Neuronal stem cell (in vitro differentiated cells): ENCODE measurements around the gene EEA1.

Experiments
- DNase-seq: peaks from one replicate; pipeline ENCODE4 v3.0.0-alpha.2; 2013; ENCODE audit warnings: low spot score
- H2AFZ ChIP-seq: one replicate; pipeline ENCODE4 v1.6.1; 2013; ENCODE audit warnings: mild to moderate bottlenecking, low read length, inconsistent platforms
- H2AK5ac ChIP-seq: 2 replicates; pipeline ENCODE4 v1.6.1; 2013; ENCODE audit warnings: low read depth, mild to moderate bottlenecking, inconsistent platforms, low read length, moderate library complexity, mixed read lengths
- H2BK120ac ChIP-seq: 2 replicates; pipeline ENCODE4 v1.6.1; 2013; ENCODE audit warnings: low read depth, mild to moderate bottlenecking, inconsistent platforms, low read length, moderate library complexity, mixed read lengths
- H2BK12ac ChIP-seq: one replicate; pipeline ENCODE4 v1.6.1; 2013; ENCODE audit warnings: low read length, inconsistent platforms
- H2BK15ac ChIP-seq: 2 replicates; pipeline ENCODE4 v1.6.1; 2013; ENCODE audit warnings: mild to moderate bottlenecking, low read length, inconsistent platforms, mixed read lengths
- H2BK5ac ChIP-seq: one replicate; pipeline ENCODE4 v1.6.1; 2013; ENCODE audit warnings: inconsistent platforms, mild to moderate bottlenecking, low read length, moderate library complexity
- H3K14ac ChIP-seq: one replicate; pipeline ENCODE4 v1.6.1; 2013; ENCODE audit warnings: low read length, inconsistent platforms
- H3K18ac ChIP-seq: 2 replicates; pipeline ENCODE4 v1.6.1; 2013; ENCODE audit warnings: low read length, inconsistent platforms
- H3K23ac ChIP-seq: 2 replicates; pipeline ENCODE4 v1.6.1; 2013; ENCODE audit warnings: low read depth, mild to moderate bottlenecking, mixed read lengths, low read length, inconsistent platforms; ENCODE audit not compliant: poor library complexity
- H3K27ac ChIP-seq: replicated peaks from 3 replicates; pipeline ENCODE4 v1.5.1; 2013; ENCODE audit warnings: low read length, inconsistent platforms
- H3K27me3 ChIP-seq, 3 experiments: 2 replicates each; pipeline ENCODE4 v1.6.1; 2013; ENCODE audit warnings: low read length in 3 of 3, mild to moderate bottlenecking in 2 of 3, inconsistent platforms in 1 of 3, low read depth in 1 of 3, mixed read lengths in 1 of 3, moderate library complexity in 1 of 3; ENCODE audit not compliant: control insufficient read depth in 3 of 3, insufficient read depth in 3 of 3
- H3K36me3 ChIP-seq, 2 donors: replicated peaks in 1 of 2; 2 replicates each; pipeline ENCODE4 v1.6.1; 2013; ENCODE audit warnings: low read length in 2 of 2; ENCODE audit not compliant: control insufficient read depth in 2 of 2, insufficient read depth in 2 of 2
- H3K4ac ChIP-seq: 2 replicates; pipeline ENCODE4 v1.6.1; 2013; ENCODE audit warnings: inconsistent platforms, mild to moderate bottlenecking, low read length, moderate library complexity
- H3K4me1 ChIP-seq, 2 donors: 1 replicate in 1 of 2; 2 replicates in 1 of 2; pipeline ENCODE4 v1.6.1; 2013; ENCODE audit warnings: low read length in 2 of 2, low read depth in 1 of 2; ENCODE audit not compliant: control insufficient read depth in 2 of 2, insufficient read depth in 1 of 2
- H3K4me2 ChIP-seq: one replicate; pipeline ENCODE4 v1.6.1; 2013; ENCODE audit warnings: mild to moderate bottlenecking, low read length, inconsistent platforms; ENCODE audit not compliant: insufficient read depth, poor library complexity, severe bottlenecking
- H3K4me3 ChIP-seq, 2 donors: 2 replicates each; pipeline ENCODE4 v1.5.1; 2013; ENCODE audit warnings: low read length in 2 of 2, mild to moderate bottlenecking in 2 of 2, inconsistent platforms in 1 of 2, moderate library complexity in 1 of 2
- H3K79me1 ChIP-seq: one replicate; pipeline ENCODE4 v1.6.1; 2013; ENCODE audit warnings: low read depth, mild to moderate bottlenecking, inconsistent platforms, low read length, moderate library complexity
- H3K9ac ChIP-seq: one replicate; pipeline ENCODE4 v1.6.1; 2013; ENCODE audit warnings: mild to moderate bottlenecking, low read depth, low read length, inconsistent platforms; ENCODE audit not compliant: poor library complexity
- H3K9me3 ChIP-seq, 2 donors: replicated peaks in 1 of 2; 2 replicates each; pipeline versions ENCODE3 to v1.6.1; 2013; ENCODE audit warnings: low read length in 2 of 2, mild to moderate bottlenecking in 2 of 2, inconsistent platforms in 1 of 2, low read depth in 1 of 2, mixed read lengths in 1 of 2, moderate library complexity in 1 of 2; ENCODE audit not compliant: control insufficient read depth in 2 of 2, insufficient read depth in 1 of 2
- H4K8ac ChIP-seq: one replicate; pipeline ENCODE4 v1.6.1; 2013; ENCODE audit warnings: low read depth, mild to moderate bottlenecking, inconsistent platforms, low read length, moderate library complexity
- H4K91ac ChIP-seq: one replicate; pipeline ENCODE4 v1.6.1; 2013; ENCODE audit warnings: low read length, low read depth, mild to moderate bottlenecking, inconsistent platforms; ENCODE audit not compliant: poor library complexity
- WGBS, 2 donors: extraction: QIAGEN DNeasy Blood & Tissue Kit; methylation state at CpG; one replicate each; pipeline ENCODE4 v1.1.7; 2013; ENCODE audit warnings: missing lambda C conversion rate in 2 of 2, mixed read lengths in 1 of 2; ENCODE audit not compliant: insufficient read length in 2 of 2, insufficient replicate concordance in 1 of 2; ENCODE audit errors: extremely low coverage in 2 of 2; 5-methylcytosine and 5-hydroxymethylcytosine counted together

The EEA1 gene

GRCh38 chr12:92951006-92951405, 21.9 kb upstream of the EEA1 start:
- Histone ChIP-seq H3K36me3 (no peaks in the 10 kb centered on the region), H3K27me3 (no peaks in the 10 kb centered on the region), H2BK5ac (no peak overlapping the region), H3K23ac (no peak overlapping the region), H3K4ac (no peak overlapping the region), H3K9ac (no peak overlapping the region), H3K4me1 (no peaks in the 10 kb centered on the region), H4K8ac (no peak overlapping the region), H3K9me3 (peaks cover 2 to 8% of the 10 kb centered on the region in 2 donors), H2BK15ac (no peak overlapping the region), H2AFZ (no peak overlapping the region), H2BK120ac (no peak overlapping the region), H3K14ac (no peak overlapping the region), H3K18ac (no peak overlapping the region), H3K4me2 (no peak overlapping the region), H4K91ac (no peak overlapping the region), H3K27ac (no peak overlapping the region), H2AK5ac (no peak overlapping the region), H2BK12ac (no peak overlapping the region), H3K79me1 (no peaks in the 10 kb centered on the region), H3K4me3 (no peak overlapping the region)
- no peak for DNase-seq
- WGBS, 2 donors = no CpG with 5 or more reads among the region's 4 CpGs

GRCh38 chr12:92950011-92950410, 20.9 kb upstream of the EEA1 start:
- H2BK5ac ChIP-seq = no peak overlapping the region
- H3K27me3 ChIP-seq = no peaks in the 10 kb centered on the region
- H3K23ac ChIP-seq = no peak overlapping the region
- no peak overlapping the region for H3K18ac ChIP-seq
- H3K4me2 ChIP-seq = no peak overlapping the region
- no peak overlapping the region for H2BK15ac ChIP-seq
- no peak overlapping the region for H2AFZ ChIP-seq
- H3K36me3 ChIP-seq = no peaks in the 10 kb centered on the region
- no peak overlapping the region for H2BK120ac ChIP-seq
- no peak overlapping the region for H3K14ac ChIP-seq
- no peaks in the 10 kb centered on the region for H3K79me1 ChIP-seq
- no peak overlapping the region for H4K91ac ChIP-seq
- H2AK5ac ChIP-seq = no peak overlapping the region
- no peak for DNase-seq
- WGBS, 2 donors = no CpG with 5 or more reads among the region's 4 CpGs
- H2BK12ac ChIP-seq = no peak overlapping the region
- no peak overlapping the region for H4K8ac ChIP-seq
- H3K4me1 ChIP-seq = no peaks in the 10 kb centered on the region
- H3K9ac ChIP-seq = no peak overlapping the region
- H3K4ac ChIP-seq = no peak overlapping the region
- no peak overlapping the region for H3K4me3 ChIP-seq
- no peak overlapping the region for H3K27ac ChIP-seq
- H3K9me3 ChIP-seq = peaks cover 2 to 8% of the 10 kb centered on the region in 2 donors

- no peak overlapping the region for H2BK5ac ChIP-seq
- H3K4ac ChIP-seq = no peak overlapping the region
- H4K8ac ChIP-seq = no peak overlapping the region
- H3K4me2 ChIP-seq = no peak overlapping the region
- no peak overlapping the region for H2BK120ac ChIP-seq
- peaks cover under 1 to 8% of the 10 kb centered on the region in 2 donors for H3K9me3 ChIP-seq
- H2AFZ ChIP-seq = no peak overlapping the region
- H4K91ac ChIP-seq = no peak overlapping the region
- H3K14ac ChIP-seq = no peak overlapping the region
- no peak overlapping the region for H3K27ac ChIP-seq
- H3K9ac ChIP-seq = no peak overlapping the region
- H3K36me3 ChIP-seq = no peaks in the 10 kb centered on the region
- no peak overlapping the region for H3K23ac ChIP-seq
- no peak overlapping the region for H2AK5ac ChIP-seq
- H3K4me3 ChIP-seq = no peak overlapping the region
- no peaks in the 10 kb centered on the region for H3K4me1 ChIP-seq
- no peak for DNase-seq
- no peak overlapping the region for H2BK12ac ChIP-seq
- H2BK15ac ChIP-seq = no peak overlapping the region
- WGBS, 2 donors = no CpG with 5 or more reads among the region's 1 CpG
- no peaks in the 10 kb centered on the region for H3K27me3 ChIP-seq
- H3K79me1 ChIP-seq = no peaks in the 10 kb centered on the region
- no peak overlapping the region for H3K18ac ChIP-seq
These were observed 20.4 kb upstream of the EEA1 start for GRCh38 chr12:92949466-92949865.

GRCh38 chr12:92947589-92948215, 18.6 kb upstream of the EEA1 start:
- Histone ChIP-seq H3K4ac (no peak overlapping the region), H3K9me3 (no peaks in the 10 kb centered on the region), H3K27me3 (no peaks in the 10 kb centered on the region), H2BK120ac (no peak overlapping the region), H2BK12ac (no peak overlapping the region), H2BK15ac (no peak overlapping the region), H4K91ac (no peak overlapping the region), H3K4me1 (no peaks in the 10 kb centered on the region), H3K4me3 (no peak overlapping the region), H3K9ac (no peak overlapping the region), H3K36me3 (no peaks in the 10 kb centered on the region), H3K4me2 (no peak overlapping the region), H3K79me1 (no peaks in the 10 kb centered on the region), H2AFZ (no peak overlapping the region), H2BK5ac (no peak overlapping the region), H4K8ac (no peak overlapping the region), H3K23ac (no peak overlapping the region), H3K18ac (no peak overlapping the region), H2AK5ac (no peak overlapping the region), H3K27ac (no peak overlapping the region), H3K14ac (no peak overlapping the region)
- no peak for DNase-seq
